ENCODE results near the gene SNRPA. TPM values are rescaled to one million over a fixed set of nuclear protein-coding genes. Genes with fewer than 3 reads are reported as not detected.

Gene SNRPA
- total and polyA plus RNA-seq, 2 of the 13 experiments (the other 11 are each of a cell fraction or from before 2014, with no cell fraction given): 59.6 to 162 TPM

DNA sequence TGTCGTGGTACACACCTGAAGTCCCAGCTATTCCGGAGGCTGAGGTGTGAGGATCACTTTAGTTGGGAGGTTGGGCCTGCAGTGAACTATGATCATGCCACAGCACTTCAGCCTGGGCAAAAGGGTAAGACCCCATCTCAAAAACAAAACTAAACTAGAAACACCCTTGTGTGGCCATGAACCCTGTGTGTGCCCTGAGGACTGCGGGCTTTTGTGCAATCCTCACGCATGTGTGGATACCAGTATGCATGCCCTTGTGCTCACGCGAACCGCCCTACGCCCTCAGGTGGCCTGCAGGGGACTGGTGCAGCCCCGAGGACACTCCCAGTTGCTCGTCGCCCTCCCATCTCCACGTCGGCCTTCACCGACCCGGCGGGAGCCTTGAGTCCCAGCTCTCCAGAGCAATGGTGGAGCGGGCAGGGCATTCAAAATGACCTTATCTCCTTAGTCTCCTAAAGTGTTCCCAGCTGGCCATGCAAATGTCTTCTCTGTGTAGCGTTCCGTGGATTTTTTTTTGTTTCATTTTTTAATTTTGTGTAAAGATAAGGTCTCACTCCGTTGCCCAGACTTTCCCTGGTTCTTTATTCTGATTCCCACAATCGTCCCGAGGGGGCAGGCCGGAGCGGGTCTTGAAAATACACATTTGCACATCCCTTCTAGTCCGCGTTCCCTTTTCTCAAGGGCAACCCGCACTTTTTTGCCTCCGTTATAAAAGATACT is 47.1 kb downstream of the SNRPA start (continued):
- TF ChIP-seq U2AF2 (IDR thresholded peaks at IDR 0.05; ENCODE audit: low read depth, low read length): no peak
- TF ChIP-seq ZFP37 (CRISPR knock-in tag; IDR thresholded peaks at IDR 0.05; ENCODE audit: borderline replicate concordance): peak; percentile 66
- no peak for TF ChIP-seq SYNCRIP (IDR thresholded peaks at IDR 0.05; ENCODE audit: insufficient read depth, low read depth, low read length)
- no peak for TF ChIP-seq ELF3 (CRISPR knock-in tag; IDR thresholded peaks at IDR 0.05)
- peak; percentile 75; the same call in 1 of the 2 replicates for TF ChIP-seq CC2D1A (CRISPR knock-in tag; IDR thresholded peaks at IDR 0.05)
- TF ChIP-seq SRY (CRISPR knock-in tag; IDR thresholded peaks at IDR 0.05): 0 out of 2 replicates have a peak, but pooled peaks have one; percentile 42
- TF ChIP-seq ZNF407 (CRISPR knock-in tag; IDR thresholded peaks at IDR 0.05; ENCODE audit: not compliant biosample characterization): no peak
- TF ChIP-seq, protein P1, sequence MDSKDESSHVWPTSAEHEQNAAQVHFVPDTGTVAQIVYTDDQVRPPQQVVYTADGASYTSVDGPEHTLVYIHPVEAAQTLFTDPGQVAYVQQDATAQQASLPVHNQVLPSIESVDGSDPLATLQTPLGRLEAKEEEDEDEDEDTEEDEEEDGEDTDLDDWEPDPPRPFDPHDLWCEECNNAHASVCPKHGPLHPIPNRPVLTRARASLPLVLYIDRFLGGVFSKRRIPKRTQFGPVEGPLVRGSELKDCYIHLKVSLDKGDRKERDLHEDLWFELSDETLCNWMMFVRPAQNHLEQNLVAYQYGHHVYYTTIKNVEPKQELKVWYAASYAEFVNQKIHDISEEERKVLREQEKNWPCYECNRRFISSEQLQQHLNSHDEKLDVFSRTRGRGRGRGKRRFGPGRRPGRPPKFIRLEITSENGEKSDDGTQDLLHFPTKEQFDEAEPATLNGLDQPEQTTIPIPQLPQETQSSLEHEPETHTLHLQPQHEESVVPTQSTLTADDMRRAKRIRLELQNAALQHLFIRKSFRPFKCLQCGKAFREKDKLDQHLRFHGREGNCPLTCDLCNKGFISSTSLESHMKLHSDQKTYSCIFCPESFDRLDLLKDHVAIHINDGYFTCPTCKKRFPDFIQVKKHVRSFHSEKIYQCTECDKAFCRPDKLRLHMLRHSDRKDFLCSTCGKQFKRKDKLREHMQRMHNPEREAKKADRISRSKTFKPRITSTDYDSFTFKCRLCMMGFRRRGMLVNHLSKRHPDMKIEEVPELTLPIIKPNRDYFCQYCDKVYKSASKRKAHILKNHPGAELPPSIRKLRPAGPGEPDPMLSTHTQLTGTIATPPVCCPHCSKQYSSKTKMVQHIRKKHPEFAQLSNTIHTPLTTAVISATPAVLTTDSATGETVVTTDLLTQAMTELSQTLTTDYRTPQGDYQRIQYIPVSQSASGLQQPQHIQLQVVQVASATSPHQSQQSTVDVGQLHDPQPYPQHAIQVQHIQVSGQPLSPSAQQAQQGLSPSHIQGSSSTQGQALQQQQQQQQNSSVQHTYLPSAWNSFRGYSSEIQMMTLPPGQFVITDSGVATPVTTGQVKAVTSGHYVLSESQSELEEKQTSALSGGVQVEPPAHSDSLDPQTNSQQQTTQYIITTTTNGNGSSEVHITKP (CRISPR knock-in tag; IDR thresholded peaks at IDR 0.05; ENCODE audit: low read depth): no peak; the same call in 1 of the 2 replicates
- no peak; the same call in 1 of the 2 replicates for TF ChIP-seq ELF1 (CRISPR knock-in tag; IDR thresholded peaks at IDR 0.05)
- peak; percentile 22; the same call in 1 of the 2 replicates for TF ChIP-seq ZNF709 (CRISPR knock-in tag; IDR thresholded peaks at IDR 0.05)
- no peak for TF ChIP-seq NFE2L2 (IDR thresholded peaks at IDR 0.05; ENCODE audit: low read length)
- no peak for TF ChIP-seq STAT5B (CRISPR knock-in tag; IDR thresholded peaks at IDR 0.05)
- TF ChIP-seq ZUFSP (CRISPR knock-in tag; IDR thresholded peaks at IDR 0.05; ENCODE audit: borderline replicate concordance): no peak
- TF ChIP-seq, protein P2, sequence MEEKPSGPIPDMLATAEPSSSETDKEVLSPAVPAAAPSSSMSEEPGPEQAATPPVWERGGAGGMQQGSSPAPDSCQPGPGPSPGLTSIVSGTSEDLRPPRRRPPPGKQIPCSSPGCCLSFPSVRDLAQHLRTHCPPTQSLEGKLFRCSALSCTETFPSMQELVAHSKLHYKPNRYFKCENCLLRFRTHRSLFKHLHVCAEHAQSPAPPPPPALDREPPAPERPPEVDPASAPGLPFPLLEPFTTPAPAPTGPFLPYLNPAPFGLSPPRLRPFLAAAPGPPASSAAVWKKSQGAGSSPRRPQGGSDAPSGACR (CRISPR knock-in tag; IDR thresholded peaks at IDR 0.05): no peak; the same call in 1 of the 2 replicates

All from HepG2 (cell line).